HUES48 (cell line): Measurements from ENCODE around the gene PABPC3.

ENCODE experiments used
- H3K27ac ChIP-seq: one replicate; pipeline ENCODE4 v1.7.0; 2013; ENCODE audit warnings: low read depth, low read length, inconsistent platforms
- H3K27me3 ChIP-seq: 2 replicates; pipeline ENCODE4 v1.6.1; 2013; ENCODE audit warnings: mild to moderate bottlenecking, low read length; ENCODE audit not compliant: control insufficient read depth, insufficient read depth
- H3K36me3 ChIP-seq: 2 replicates; pipeline ENCODE4 v1.6.1; 2013; ENCODE audit warnings: low read length; ENCODE audit not compliant: control insufficient read depth, insufficient read depth
- H3K4me1 ChIP-seq: 2 replicates; pipeline ENCODE4 v1.6.1; 2013; ENCODE audit warnings: mild to moderate bottlenecking, low read length; ENCODE audit not compliant: control insufficient read depth, insufficient read depth
- H3K4me3 ChIP-seq: 2 replicates; pipeline ENCODE4 v1.5.1; 2013; ENCODE audit warnings: mild to moderate bottlenecking, low read depth, low read length
- H3K9ac ChIP-seq: 2 replicates; pipeline ENCODE4 v1.6.1; 2013; ENCODE audit warnings: mild to moderate bottlenecking, low read depth, low read length, moderate library complexity
- H3K9me3 ChIP-seq: 2 replicates; pipeline ENCODE4 v1.6.1; 2013; ENCODE audit warnings: low read length; ENCODE audit not compliant: control insufficient read depth, insufficient read depth

The PABPC3 gene

GRCh38 chr13:25095851-25096453 is at the start of gene PABPC3:
Gene PABPC3 (plus strand): TSS chr13:25096136. CDS start chr13:25096199, 63 bp downstream.
- Histone ChIP-seq H3K9ac (no peak within 1 kb of the TSS), H3K4me3 (no peak within 1 kb of the TSS)

DNA sequence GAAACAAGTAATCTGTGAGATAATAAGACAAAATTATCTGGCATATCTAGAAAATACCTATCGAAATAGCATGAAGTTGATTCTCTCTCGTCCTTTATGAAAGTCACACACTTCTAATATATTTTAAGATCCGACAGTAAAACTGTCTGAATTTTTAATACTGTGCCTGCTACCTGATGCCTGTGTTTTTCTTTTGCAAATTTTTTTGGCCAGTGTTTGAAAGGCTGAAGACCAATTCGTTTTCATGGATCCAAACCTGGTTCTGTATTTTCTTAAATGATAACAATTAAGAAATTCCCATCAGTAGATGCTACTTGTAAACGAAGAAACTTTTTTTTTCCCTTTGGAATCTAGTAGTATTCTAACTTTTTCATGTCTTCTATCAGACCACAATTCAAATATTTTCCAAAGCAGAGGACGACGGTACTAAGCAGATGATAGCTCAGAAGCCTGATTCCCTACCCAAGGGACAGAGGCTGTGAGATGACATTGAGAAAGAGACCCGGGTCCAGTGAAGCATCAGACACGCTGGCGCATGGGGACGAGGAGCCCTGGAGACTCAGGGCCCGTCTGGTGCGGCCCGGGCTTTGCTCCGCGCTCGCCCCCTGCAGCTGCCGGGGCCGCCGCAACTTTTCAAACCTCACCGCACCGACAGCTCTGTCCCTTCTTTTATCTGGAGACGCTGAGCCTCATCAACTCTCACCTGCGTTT is 49.5 kb upstream of the PABPC3 start:
- Histone ChIP-seq H3K4me1 (no peaks in the 10 kb centered on the region), H3K36me3 (no peaks in the 10 kb centered on the region), H3K4me3 (peak overlapping the region; percentile 89), H3K27ac (no peak overlapping the region), H3K9me3 (no peaks in the 10 kb centered on the region), H3K27me3 (peaks cover 41% of the 10 kb centered on the region), H3K9ac (no peak overlapping the region)

More at GRCh38 chr13:25095851-25096453, at the start of gene PABPC3:
- Histone ChIP-seq H3K27me3 (no peaks in the 10 kb centered on the region), H3K9me3 (no peaks in the 10 kb centered on the region), H3K4me1 (no peaks in the 10 kb centered on the region), H3K36me3 (no peaks in the 10 kb centered on the region), H3K27ac (no peak within 1 kb of the TSS)

- Histone ChIP-seq H3K9me3 (no peaks in the 10 kb centered on the region), H3K27ac (no peak overlapping the region), H3K36me3 (no peaks in the 10 kb centered on the region), H3K27me3 (peaks cover 41% of the 10 kb centered on the region), H3K9ac (no peak overlapping the region), H3K4me1 (no peaks in the 10 kb centered on the region), H3K4me3 (peak overlapping the region; percentile 89)
Observed at GRCh38 chr13:25046985-25047511, 48.9 kb upstream of the PABPC3 start.

DNA sequence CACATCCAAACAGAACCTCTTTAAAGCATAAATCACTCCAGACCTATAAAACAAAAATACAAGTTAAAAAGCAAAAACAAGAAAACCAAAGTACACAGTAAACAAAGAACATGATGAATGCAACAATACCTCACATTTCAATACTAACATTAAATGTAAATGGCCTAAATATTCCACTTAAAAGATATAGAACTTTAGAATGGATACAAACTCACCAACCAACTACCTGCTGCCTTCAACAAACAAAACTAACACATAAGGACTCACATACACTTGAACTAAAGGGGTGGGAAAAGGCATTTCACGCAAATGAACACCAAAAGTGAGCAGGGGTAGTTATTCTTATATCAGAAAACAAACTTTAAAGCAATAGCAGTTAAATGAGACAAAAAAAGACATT is 44.9 kb upstream of the PABPC3 start:
- H3K9me3 ChIP-seq = no peaks in the 10 kb centered on the region
- peaks cover 26% of the 10 kb centered on the region for H3K27me3 ChIP-seq

DNA sequence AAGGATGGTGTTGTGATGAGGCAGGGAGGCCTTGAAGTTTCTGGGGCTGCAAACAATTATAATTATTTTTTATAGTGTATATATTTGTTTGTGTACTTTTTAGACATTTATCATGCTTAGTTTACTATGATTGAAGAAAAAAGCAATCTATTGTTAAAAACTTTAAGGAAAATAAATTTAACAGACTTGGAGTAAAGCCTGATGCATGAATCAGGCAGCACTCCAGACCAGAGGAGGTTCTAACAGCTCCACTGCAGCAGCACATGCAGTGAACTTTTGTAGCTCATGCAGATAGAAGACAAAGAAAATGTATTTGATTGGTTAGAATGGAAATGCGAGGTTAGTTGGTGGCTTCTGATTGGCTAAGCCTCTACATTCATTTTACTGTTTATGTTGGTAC is 36.8 kb upstream of the PABPC3 start:
- H3K4me1 ChIP-seq = no peaks in the 10 kb centered on the region
- H3K9me3 ChIP-seq = peaks cover 12% of the 10 kb centered on the region; the same call in 1 of the 2 replicates
- H3K27me3 ChIP-seq = no peaks in the 10 kb centered on the region
- no peak overlapping the region for H3K27ac ChIP-seq
- H3K4me3 ChIP-seq = no peak overlapping the region
- no peaks in the 10 kb centered on the region for H3K36me3 ChIP-seq
- H3K9ac ChIP-seq = no peak overlapping the region

More for the DNA sequence above, 44.9 kb upstream of the PABPC3 start:
- no peak overlapping the region for H3K9ac ChIP-seq
- H3K36me3 ChIP-seq = no peaks in the 10 kb centered on the region
- no peaks in the 10 kb centered on the region for H3K4me1 ChIP-seq
- H3K27ac ChIP-seq = no peak overlapping the region
- no peak overlapping the region for H3K4me3 ChIP-seq

DNA sequence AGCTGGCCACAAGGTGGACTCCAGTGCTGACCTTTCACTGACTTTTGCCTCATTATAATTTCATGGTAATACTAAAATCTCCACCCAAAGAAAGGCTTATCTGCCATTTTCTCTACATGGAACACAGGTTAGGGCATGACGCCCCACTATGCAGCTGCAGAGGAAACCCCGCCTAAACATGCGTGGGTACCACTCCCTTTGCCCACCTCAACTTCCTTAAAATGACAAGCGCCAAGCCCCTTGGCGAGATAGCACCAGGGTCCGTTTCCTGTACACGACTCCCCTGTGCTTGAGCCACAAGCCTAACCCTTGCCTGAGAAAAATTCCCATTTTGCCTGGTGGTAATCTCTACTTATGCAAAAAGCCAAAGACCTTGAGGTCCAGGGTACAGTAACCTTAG is 36.0 kb upstream of the PABPC3 start:
- no peak overlapping the region for H3K9ac ChIP-seq
- H3K36me3 ChIP-seq = no peaks in the 10 kb centered on the region
- H3K27me3 ChIP-seq = no peaks in the 10 kb centered on the region
- H3K4me1 ChIP-seq = no peaks in the 10 kb centered on the region
- H3K9me3 ChIP-seq = peaks cover 12% of the 10 kb centered on the region; the same call in 1 of the 2 replicates
- H3K4me3 ChIP-seq = no peak overlapping the region
- H3K27ac ChIP-seq = no peak overlapping the region

GRCh38 chr13:25062479-25062878 is 33.5 kb upstream of the PABPC3 start:
- Histone ChIP-seq H3K4me3 (no peak overlapping the region), H3K36me3 (no peaks in the 10 kb centered on the region), H3K9me3 (peaks cover 12% of the 10 kb centered on the region; the same call in 1 of the 2 replicates), H3K27ac (no peak overlapping the region), H3K4me1 (no peaks in the 10 kb centered on the region), H3K9ac (no peak overlapping the region), H3K27me3 (no peaks in the 10 kb centered on the region)

DNA sequence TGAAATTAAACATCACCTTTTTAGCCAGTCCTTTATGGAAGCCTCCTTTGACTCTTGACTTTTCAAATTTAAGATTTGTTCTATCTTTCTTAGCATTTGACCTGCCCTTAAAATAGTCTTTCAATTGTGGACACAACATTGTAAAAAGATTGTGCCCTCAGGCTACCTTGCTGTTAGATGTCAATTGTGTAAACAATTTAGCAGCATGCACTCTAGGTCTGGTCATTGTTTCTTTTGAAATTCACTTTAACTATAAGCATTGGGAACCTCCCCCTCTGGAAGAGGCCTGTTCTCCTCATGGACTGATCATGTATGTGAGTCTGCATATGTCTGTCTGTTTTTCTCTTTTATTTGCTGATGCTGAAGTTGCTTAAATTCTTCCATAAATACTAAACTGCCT is 31.5 kb upstream of the PABPC3 start:
- H3K27me3 ChIP-seq = no peaks in the 10 kb centered on the region
- H3K4me3 ChIP-seq = no peak overlapping the region
- no peaks in the 10 kb centered on the region for H3K4me1 ChIP-seq
- peaks cover 11% of the 10 kb centered on the region; the same call in 1 of the 2 replicates for H3K9me3 ChIP-seq
- H3K36me3 ChIP-seq = no peaks in the 10 kb centered on the region
- H3K27ac ChIP-seq = no peak overlapping the region
- no peak overlapping the region for H3K9ac ChIP-seq

DNA sequence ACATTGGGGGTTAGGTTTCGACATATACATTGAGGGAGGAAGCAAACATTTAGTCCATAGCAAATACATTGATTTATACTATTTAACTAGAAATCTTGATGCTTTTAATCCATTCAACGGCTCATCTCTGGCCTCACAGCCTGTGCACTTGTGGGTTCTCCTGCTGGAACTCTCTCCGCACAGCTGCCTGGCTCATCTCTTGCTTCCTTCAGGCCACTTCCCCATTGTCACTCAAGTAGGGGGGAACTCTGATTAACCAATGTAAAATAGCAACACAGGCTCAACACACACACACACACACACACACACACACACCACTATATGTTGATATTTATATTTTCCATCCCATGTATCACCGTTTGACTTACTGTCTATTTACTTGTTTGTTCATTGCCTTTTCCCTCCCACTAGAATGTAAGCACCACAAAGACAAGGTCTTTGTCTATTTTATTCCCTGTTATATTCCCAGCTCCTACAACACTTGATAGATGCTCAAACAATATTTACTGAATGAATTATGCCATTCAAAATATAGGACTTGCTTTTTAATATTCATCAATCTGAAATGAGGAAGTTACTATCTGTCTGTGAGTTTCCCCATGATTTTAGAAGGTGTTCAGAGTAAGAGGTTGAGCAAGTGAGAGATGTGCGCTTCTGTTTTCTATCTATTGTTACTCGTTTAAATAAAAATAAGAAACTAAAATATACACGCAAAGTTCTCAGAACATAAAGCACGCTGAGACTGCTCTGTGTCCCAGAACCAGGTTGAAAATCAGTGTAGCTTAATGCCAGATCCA is 29.8 kb upstream of the PABPC3 start:
- Histone ChIP-seq H3K9me3 (peaks cover 8% of the 10 kb centered on the region; the same call in 1 of the 2 replicates), H3K9ac (no peak overlapping the region), H3K27me3 (no peaks in the 10 kb centered on the region), H3K4me1 (peaks cover 14% of the 10 kb centered on the region; the same call in 1 of the 2 replicates), H3K27ac (no peak overlapping the region), H3K4me3 (no peak overlapping the region), H3K36me3 (no peaks in the 10 kb centered on the region)

DNA sequence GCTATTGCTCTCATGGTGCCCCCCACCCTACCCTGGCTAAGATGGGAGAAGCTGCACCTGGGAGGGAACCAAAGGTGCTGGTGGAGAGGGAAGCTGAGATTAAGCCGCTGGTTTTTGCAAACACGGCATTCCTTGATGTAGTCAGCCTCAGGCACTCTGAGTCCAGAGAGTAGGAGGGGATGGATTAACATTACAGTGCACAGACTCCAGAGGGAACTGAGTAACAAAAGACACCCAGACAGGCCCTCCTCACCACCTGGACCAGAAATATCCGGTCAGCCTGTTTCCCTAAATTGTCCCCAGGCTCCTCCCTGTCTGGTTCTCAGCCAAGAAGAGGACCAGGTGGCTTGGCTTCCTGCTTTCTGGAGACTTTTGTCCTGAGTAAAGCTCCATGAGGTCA is 28.9 kb upstream of the PABPC3 start:
- H3K27ac ChIP-seq = peak overlapping the region; percentile 7
- no peaks in the 10 kb centered on the region for H3K27me3 ChIP-seq
- no peak overlapping the region for H3K9ac ChIP-seq
- no peaks in the 10 kb centered on the region for H3K36me3 ChIP-seq
- peaks cover 8% of the 10 kb centered on the region; the same call in 1 of the 2 replicates for H3K9me3 ChIP-seq
- H3K4me3 ChIP-seq = no peak overlapping the region
- H3K4me1 ChIP-seq = peaks cover 14% of the 10 kb centered on the region; the same call in 1 of the 2 replicates
